Cardiac septum (tissue), 1 donor: Measurements from ENCODE around the gene AADAC. TPM values are rescaled to one million over a fixed set of nuclear protein-coding genes. Genes with fewer than 3 reads are reported as not detected.
"Not testable (repeated sequence)": the region's sequence is repeated elsewhere in the genome, so short reads cannot be mapped to it uniquely, and the experiment has no call there.

Experiments
- DNase-seq: peaks from one replicate; pipeline ENCODE4 v3.0.0-alpha.2; 2020; ENCODE audit warnings: low spot score
- intact Hi-C: fragments of 100-400 bp; cut with DNase I; formaldehyde crosslinking; loops from one replicate; pipeline ENCODE4 v1.14.0; 2022
- long read RNA-seq: library from polyadenylated mRNA; unstranded; transcript quantifications from one replicate; pipeline ENCODE4 v2.0.0, GENCODE V29; 2021
- total RNA-seq: library from RNA; stranded (reverse); fragmentation: NEBNext Ultra II Directional; extraction: Animal tissue kit (Norgen Biotek cat#: 25700); gene quantifications from one replicate; pipeline ENCODE4 v1.2.1, GENCODE V29; 2021
- donor health status: DM: no; HTN: no; CAD: no.

The AADAC gene
- total RNA-seq = not detected
- long read RNA-seq = 0 reads

- intact Hi-C loops = no loop called here
- no peak for DNase-seq
These were observed at the start of gene AADAC for GRCh38 chr3:151813799-151814198. AADAC (plus strand) TSS chr3:151814116; CDS start chr3:151814163, 47 bp downstream.

- DNase-seq, intact Hi-C loops: not testable (repeated sequence)
These were observed 49.2 kb upstream of the AADAC start for GRCh38 chr3:151764699-151765098.

- DNase-seq = no peak
- intact Hi-C loops = no loop called here
These were observed 48.2 kb upstream of the AADAC start for GRCh38 chr3:151765685-151766084.

GRCh38 chr3:151766454-151766853 is 47.5 kb upstream of the AADAC start:
- intact Hi-C loops = no loop called here
- DNase-seq = no peak

GRCh38 chr3:151768393-151768930 is 45.5 kb upstream of the AADAC start:
- intact Hi-C loops = no loop called here
- DNase-seq = no peak

- DNase-seq = no peak
- intact Hi-C loops = no loop called here
These were observed 44.7 kb upstream of the AADAC start for GRCh38 chr3:151769175-151769574.

GRCh38 chr3:151770956-151771355 is 43.0 kb upstream of the AADAC start:
- intact Hi-C loops = no loop called here
- peak; percentile 78 for DNase-seq

- no peak for DNase-seq
- intact Hi-C loops = no loop called here
These were observed 41.0 kb upstream of the AADAC start for GRCh38 chr3:151772825-151773480.

- DNase-seq = no peak
- intact Hi-C loops = no loop called here
These were observed 39.7 kb upstream of the AADAC start for GRCh38 chr3:151774235-151774634.

GRCh38 chr3:151774910-151775309 is 39.0 kb upstream of the AADAC start:
- intact Hi-C loops = no loop called here
- DNase-seq = no peak

- intact Hi-C loops = no loop called here
- no peak for DNase-seq
These were observed 38.3 kb upstream of the AADAC start for GRCh38 chr3:151775314-151776258.

- intact Hi-C loops = no loop called here
- DNase-seq = no peak
These were observed 37.6 kb upstream of the AADAC start for GRCh38 chr3:151776259-151776740.

GRCh38 chr3:151777880-151778279 is 36.0 kb upstream of the AADAC start:
- DNase-seq = no peak
- intact Hi-C loops = no loop called here

- DNase-seq = no peak
- intact Hi-C loops = no loop called here
These were observed 26.3 kb upstream of the AADAC start for GRCh38 chr3:151787626-151788025.

- intact Hi-C loops = no loop called here
These were observed 25.5 kb upstream of the AADAC start for GRCh38 chr3:151788401-151788800.

GRCh38 chr3:151789853-151790463 is 24.0 kb upstream of the AADAC start:
- intact Hi-C loops = no loop called here

More at GRCh38 chr3:151788401-151788800, 25.5 kb upstream of the AADAC start:
- DNase-seq = no peak

GRCh38 chr3:151790763-151791162 is 23.2 kb upstream of the AADAC start:
- DNase-seq, intact Hi-C loops: not testable (repeated sequence)

More at GRCh38 chr3:151789853-151790463, 24.0 kb upstream of the AADAC start:
- DNase-seq = no peak

- intact Hi-C loops = no loop called here
- DNase-seq = no peak
These were observed 21.5 kb upstream of the AADAC start for GRCh38 chr3:151792411-151792810.

GRCh38 chr3:151793636-151794035 is 20.3 kb upstream of the AADAC start:
- no peak for DNase-seq
- intact Hi-C loops = no loop called here

- no peak for DNase-seq
- intact Hi-C loops = no loop called here
These were observed 19.8 kb upstream of the AADAC start for GRCh38 chr3:151794080-151794479.
